Small intestine (tissue), 7 donors: ENCODE results near the gene PANX2. TPM values are rescaled to one million over a fixed set of nuclear protein-coding genes. Genes with fewer than 3 reads are reported as not detected.
A peak's percentile ranks its signal among the peaks of the same experiment; 100 is the strongest.
"Not testable (repeated sequence)": the region's sequence is repeated elsewhere in the genome, so short reads cannot be mapped to it uniquely, and the experiment has no call there.

Experiments used
- DNase-seq, 2 donors: peaks; one replicate each; pipeline versions ENCODE4 v3.0.0 to v3.0.0-alpha.2; 2013
- FAIRE-seq: peaks from 2 replicates; lab custom pipeline; 2012; peaks lifted over from hg19 to GRCh38; lab: Jason Lieb, UNC
- H3K27ac ChIP-seq, 3 donors: one replicate each; pipeline ENCODE4 v1.5.1; 2013; ENCODE audit warnings: low read length in 2 of 3, mild to moderate bottlenecking in 2 of 3, control low read depth in 1 of 3, inconsistent platforms in 1 of 3, low read depth in 1 of 3, moderate library complexity in 1 of 3
- H3K27me3 ChIP-seq, 3 donors: one replicate each; pipeline ENCODE4 v1.6.1; 2013; ENCODE audit warnings: low read length in 3 of 3, inconsistent platforms in 1 of 3; ENCODE audit not compliant: control insufficient read depth in 3 of 3, insufficient read depth in 3 of 3
- H3K36me3 ChIP-seq, 3 donors: one replicate each; pipeline ENCODE4 v1.6.1; 2013; ENCODE audit warnings: low read length in 3 of 3, inconsistent platforms in 1 of 3, low read depth in 1 of 3, mild to moderate bottlenecking in 1 of 3, moderate library complexity in 1 of 3; ENCODE audit not compliant: control insufficient read depth in 3 of 3, insufficient read depth in 2 of 3
- H3K4me1 ChIP-seq, 3 donors: one replicate each; pipeline ENCODE4 v1.6.1; 2013; ENCODE audit warnings: low read length in 2 of 3, inconsistent platforms in 1 of 3, low read depth in 1 of 3, mild to moderate bottlenecking in 1 of 3, moderate library complexity in 1 of 3; ENCODE audit not compliant: control insufficient read depth in 3 of 3, insufficient read depth in 2 of 3
- H3K4me3 ChIP-seq, 3 donors: one replicate each; pipeline ENCODE4 v1.5.1; 2013; ENCODE audit warnings: low read length in 3 of 3, control low read depth in 1 of 3, inconsistent platforms in 1 of 3, low read depth in 1 of 3, mild to moderate bottlenecking in 1 of 3, moderate library complexity in 1 of 3
- H3K9me3 ChIP-seq, 2 donors: one replicate each; pipeline ENCODE4 v1.6.1; 2013; ENCODE audit warnings: low read depth in 1 of 2, low read length in 1 of 2; ENCODE audit not compliant: control insufficient read depth in 2 of 2, insufficient read depth in 1 of 2
- WGBS, 3 donors: extraction: QIAGEN DNeasy Blood & Tissue Kit; methylation state at CpG; one replicate each; pipeline ENCODE4 v1.1.7; 2013; 5-methylcytosine and 5-hydroxymethylcytosine counted together
- polyA plus RNA-seq, 4 donors: library from polyadenylated mRNA; stranded (reverse) in 3 of 4; unstranded in 1 of 4; fragments of 200-250 nt in 3 of 4; fragments of 120-200 nt in 1 of 4; gene quantifications; one replicate each; pipeline versions ENCODE4 v1.2.1 to v1.2.3, GENCODE V29; 2013
- donor health status: healthy with polysubstance abuse.
- donor health status: control.
- donor health status: control.
- donor health status: Bipolar disorder and iron deficiency.
- donor health status: healthy.

The PANX2 gene
- polyA plus RNA-seq, 4 donors, result 0.12 to 0.36 TPM; not detected in 2

DNA sequence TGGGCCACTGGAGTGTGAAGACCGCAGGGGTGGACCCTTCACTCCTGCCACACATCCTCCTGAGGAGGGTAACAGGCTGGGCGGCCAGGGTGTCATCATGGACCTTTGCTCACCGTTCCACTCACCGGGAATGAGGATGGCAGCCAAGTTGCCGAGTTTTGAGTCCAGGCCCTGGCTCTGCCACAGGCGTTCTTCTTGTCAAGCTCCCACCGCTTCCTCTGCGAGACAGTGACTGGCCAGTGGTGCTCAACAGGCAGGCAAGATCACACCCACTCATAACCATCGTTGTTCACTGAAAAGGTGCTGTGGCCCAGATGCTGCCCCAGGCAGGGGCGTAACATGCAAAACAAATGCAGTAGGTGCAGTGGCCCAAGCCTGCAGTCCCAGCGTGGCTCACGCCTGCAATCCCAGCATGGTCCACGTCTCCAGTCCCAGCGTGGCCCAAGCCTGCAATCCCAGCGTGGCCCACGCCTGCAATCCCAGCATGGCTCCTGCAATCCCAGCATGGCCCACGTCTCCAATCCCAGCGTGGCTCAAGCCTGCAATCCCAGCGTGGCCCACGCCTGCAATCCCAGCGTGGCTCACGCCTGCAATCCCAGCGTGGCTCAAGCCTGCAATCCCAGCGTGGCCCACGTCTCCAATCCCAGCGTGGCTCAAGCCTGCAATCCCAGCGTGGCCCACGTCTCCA, 5.0 kb upstream of the PANX2 start:
- no peak for FAIRE-seq

DNA sequence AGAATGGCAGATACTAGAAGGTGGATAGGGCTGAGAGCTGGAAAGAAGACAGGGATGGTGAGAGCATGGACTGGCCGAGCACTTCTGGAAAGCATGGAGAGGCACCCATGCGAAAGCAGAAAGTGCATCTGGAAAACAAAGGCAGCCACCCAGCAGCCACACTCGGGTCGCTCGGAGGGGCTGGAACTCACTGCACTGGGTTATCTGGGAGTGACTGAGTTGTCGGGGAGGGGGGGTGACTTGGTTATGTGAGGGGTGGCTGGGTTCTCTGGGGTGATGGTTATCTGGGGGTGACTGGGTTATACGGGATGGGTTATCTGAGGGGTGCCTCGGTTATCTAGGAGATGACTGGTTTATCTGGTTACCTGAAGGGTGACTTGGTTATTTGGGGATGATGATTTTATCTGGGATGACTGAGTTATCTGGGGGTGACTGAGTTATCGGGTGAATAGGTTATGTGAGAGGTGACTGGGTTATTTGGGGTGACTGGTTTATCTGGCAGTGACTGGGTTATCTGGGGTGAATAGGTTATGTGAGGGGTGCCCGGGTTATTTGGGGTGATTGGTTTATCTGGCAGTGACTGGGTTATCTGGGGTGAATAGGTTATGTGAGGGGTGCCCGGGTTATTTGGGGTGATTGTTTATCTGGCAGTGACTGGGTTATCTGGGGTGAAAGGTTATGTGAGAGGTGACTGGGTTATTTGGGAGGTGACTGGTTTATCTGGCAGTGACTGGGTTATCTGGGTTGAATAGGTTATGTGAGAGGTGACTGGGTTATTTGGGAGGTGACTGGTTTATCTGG, 2.6 kb upstream of the PANX2 start:
- no peaks in the 10 kb centered on the region for H3K9me3 ChIP-seq
- WGBS, 3 donors, result 13 to 49% (median 41%) methylated on average over 11 of the region's 11 CpGs
- no peak overlapping the region for H3K4me3 ChIP-seq
- DNase-seq, result no peak
- FAIRE-seq, result no peak
- H3K27ac ChIP-seq, result no peak overlapping the region
- H3K27me3 ChIP-seq, result peaks cover 0 to 23% (median 5%) of the 10 kb centered on the region in 3 donors
- no peaks in the 10 kb centered on the region for H3K36me3 ChIP-seq
- H3K4me1 ChIP-seq, result peaks cover 0 to 9% (median 0%) of the 10 kb centered on the region in 3 donors

More for the DNA sequence above, 5.0 kb upstream of the PANX2 start:
- no peaks in the 10 kb centered on the region for H3K4me1 ChIP-seq
- no peaks in the 10 kb centered on the region for H3K36me3 ChIP-seq
- 94 to 96% (median 94%) methylated on average over 26 to 28 of the region's 28 CpGs for WGBS, 3 donors
- H3K27me3 ChIP-seq, result peaks cover 0 to 16% (median 0%) of the 10 kb centered on the region in 3 donors
- no peak overlapping the region for H3K4me3 ChIP-seq
- DNase-seq, result no peak
- H3K27ac ChIP-seq, result no peak overlapping the region
- no peaks in the 10 kb centered on the region for H3K9me3 ChIP-seq

DNA sequence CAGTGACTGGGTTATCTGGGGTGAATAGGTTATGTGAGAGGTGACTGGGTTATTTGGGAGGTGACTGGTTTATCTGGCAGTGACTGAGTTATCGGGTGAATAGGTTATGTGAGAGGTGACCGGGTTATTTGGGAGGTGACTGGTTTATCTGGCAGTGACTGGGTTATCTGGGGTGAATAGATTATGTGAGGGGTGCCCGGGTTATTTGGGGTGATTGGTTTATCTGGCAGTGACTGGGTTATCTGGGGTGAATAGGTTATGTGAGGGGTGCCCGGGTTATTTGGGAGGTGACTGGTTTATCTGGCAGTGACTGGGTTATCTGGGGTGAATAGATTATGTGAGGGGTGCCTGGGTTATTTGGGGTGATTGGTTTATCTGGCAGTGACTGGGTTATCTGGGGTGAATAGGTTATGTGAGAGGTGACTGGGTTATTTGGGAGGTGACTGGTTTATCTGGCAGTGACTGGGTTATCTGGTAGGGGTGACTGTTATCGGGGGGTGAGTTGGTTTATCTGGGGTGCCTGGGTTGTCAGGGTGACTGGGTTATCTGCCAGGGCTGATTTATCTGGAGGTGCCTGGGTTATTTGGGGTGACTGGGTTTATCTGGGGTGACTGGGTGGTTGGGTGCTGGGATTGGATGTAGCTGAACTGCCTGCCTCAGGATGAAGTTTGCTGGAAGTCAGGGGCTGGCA, 1.9 kb upstream of the PANX2 start:
- H3K27ac ChIP-seq, FAIRE-seq, H3K9me3 ChIP-seq, DNase-seq, H3K4me1 ChIP-seq, H3K4me3 ChIP-seq, H3K36me3 ChIP-seq: not testable (repeated sequence)
- H3K27me3 ChIP-seq, result peaks cover 0 to 23% (median 5%) of the 10 kb centered on the region in 3 donors
- WGBS, 3 donors, result 11 to 54% (median 40%) methylated on average over 5 of the region's 5 CpGs

DNA sequence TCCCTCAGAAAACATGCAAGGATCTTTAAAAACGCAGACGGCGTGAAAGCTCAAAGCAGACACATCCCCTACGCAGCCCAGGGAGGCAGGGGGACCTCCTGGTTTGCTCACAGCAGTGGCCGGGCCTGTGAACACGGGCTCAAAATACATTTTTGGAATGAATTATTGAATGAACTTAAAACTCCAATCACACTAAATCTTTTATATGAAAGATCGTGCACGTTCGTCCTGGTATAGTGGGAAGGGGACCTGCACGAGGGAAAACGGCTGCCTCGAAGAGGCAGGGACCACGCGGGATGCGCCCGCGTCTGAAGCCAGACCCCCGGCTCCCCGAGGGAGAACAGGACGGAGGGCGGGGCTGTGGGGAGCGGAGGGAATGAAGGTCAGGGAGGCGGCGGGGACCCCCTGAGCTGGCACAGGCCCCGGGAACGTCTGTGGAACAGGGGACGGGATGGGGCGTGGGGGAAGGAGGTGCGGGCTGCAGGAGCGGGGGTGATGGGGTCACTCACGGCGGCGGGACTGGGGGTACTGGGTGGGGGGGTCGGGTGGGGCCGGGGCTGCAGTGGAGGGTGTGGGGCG, 1.3 kb upstream of the PANX2 start:
- Histone ChIP-seq H3K27me3 (peaks cover 0 to 23% (median 5%) of the 10 kb centered on the region in 3 donors), H3K4me3 (peak overlapping the region in 1 of 3 donors; percentile 55), H3K4me1 (peaks cover 0 to 9% (median 0%) of the 10 kb centered on the region in 3 donors), H3K36me3 (no peaks in the 10 kb centered on the region), H3K9me3 (no peaks in the 10 kb centered on the region), H3K27ac (no peak overlapping the region)
- FAIRE-seq (no peak), DNase-seq (no peak)
- 10 to 16% (median 15%) methylated on average over 25 to 36 of the region's 36 CpGs for WGBS, 3 donors

DNA sequence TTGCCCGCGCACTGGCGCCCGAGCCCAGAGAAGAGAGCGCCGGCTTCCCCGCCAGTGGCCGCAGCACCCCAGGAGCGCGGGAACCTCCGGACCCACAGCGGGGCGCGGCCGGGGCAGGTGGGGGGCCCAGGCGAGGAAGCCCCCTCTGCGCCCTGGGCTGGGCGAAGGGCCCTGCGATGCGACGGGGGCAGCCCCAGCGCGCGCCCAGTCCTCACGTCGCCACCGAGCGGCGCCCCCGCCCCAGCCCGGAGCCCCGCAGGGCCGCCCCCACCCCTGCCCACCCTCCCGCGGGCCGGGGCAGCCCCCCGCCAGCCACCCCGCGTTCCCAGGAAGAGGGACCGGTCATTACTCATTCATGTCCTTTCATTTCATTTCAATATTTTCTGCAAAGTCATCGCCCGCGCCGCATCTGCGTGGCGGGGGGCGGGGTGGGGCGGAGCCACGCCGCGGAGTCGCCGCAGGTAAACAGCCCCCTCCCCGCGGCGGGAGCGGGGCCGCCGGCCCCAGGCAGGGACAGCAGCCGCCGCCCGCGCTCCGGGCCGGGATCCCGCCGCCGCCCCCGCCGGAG, 673 bp upstream of the PANX2 start:
- Histone ChIP-seq H3K27ac (no peak overlapping the region), H3K4me1 (peaks cover 0 to 9% (median 0%) of the 10 kb centered on the region in 3 donors), H3K4me3 (peak overlapping the region in 2 of 3 donors; percentile 8 to 55), H3K27me3 (peaks cover 0 to 23% (median 5%) of the 10 kb centered on the region in 3 donors), H3K36me3 (no peaks in the 10 kb centered on the region), H3K9me3 (no peaks in the 10 kb centered on the region)
- 0 to 1% (median 1%) methylated on average over 13 to 70 of the region's 70 CpGs for WGBS, 3 donors
- DNase-seq, result peak in 1 of 2 donors; percentile 45
- FAIRE-seq, result no peak

DNA sequence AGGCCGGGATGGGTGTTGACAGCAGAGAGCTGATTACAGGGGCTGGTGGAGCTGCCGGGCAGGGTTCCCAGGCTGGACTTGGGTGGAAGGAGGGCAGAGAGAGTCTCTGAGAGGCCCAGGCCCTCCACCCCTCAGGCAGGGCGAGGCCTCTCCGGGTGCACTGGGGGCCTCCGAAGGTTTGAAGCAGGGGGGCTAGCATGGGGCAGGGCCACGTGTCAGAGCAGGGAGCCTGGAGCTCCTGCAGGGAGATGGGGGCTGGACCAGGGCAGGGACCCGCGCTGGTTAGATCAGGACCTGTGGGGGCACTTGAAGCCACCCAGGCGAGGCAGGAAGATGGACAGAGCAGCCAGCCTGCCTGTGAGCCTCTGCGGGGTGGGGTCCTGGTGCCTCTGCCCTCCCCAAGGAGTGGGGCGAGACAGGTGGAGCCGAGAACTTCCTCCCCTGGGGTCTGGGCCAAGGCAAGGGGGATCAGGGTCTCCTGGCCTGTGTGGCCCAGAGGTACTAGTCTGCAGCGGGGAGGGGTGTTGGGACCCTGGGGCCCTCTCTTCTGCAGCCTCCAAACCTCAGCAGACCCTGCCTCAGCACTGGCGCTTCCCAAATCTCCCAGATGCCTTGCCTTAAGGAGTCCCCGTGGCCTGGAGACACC, 911 bp downstream of the PANX2 start:
- Histone ChIP-seq H3K36me3 (no peaks in the 10 kb centered on the region), H3K4me3 (no peak overlapping the region), H3K4me1 (peaks cover 0 to 9% (median 0%) of the 10 kb centered on the region in 3 donors), H3K9me3 (no peaks in the 10 kb centered on the region), H3K27ac (no peak overlapping the region), H3K27me3 (peaks cover 0 to 23% (median 5%) of the 10 kb centered on the region in 3 donors)
- WGBS, 3 donors, result 55 to 71% (median 68%) methylated on average over 11 to 15 of the region's 15 CpGs
- FAIRE-seq, result no peak
- peak in 1 of 2 donors; percentile 22 for DNase-seq

DNA sequence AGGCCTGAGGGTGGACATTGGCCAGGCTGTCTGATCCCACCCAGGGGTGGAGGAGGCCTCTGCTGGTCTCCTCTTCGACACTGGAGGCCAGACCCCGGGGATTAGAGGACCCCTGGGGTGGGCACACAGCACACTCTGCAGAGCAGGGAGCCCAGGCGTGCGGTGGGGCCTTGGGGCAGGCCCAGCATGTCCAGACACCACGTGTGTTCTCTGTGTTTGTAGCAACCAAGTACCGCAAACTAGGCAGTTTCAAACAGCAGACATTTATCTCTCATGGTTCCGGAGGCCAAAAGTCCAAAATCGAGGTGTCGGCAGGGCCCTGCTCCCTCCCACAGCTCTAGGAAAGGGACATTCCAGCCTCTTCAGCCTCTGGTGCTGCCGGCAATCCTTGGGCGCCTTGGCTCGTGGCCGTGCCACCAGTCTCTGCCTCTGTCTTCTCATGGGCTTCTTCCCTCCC, 1.5 kb downstream of the PANX2 start:
- Histone ChIP-seq H3K4me1 (peaks cover 0 to 9% (median 0%) of the 10 kb centered on the region in 3 donors), H3K9me3 (no peaks in the 10 kb centered on the region), H3K27ac (no peak overlapping the region), H3K27me3 (peaks cover 0 to 23% (median 5%) of the 10 kb centered on the region in 3 donors), H3K4me3 (no peak overlapping the region), H3K36me3 (no peaks in the 10 kb centered on the region)
- FAIRE-seq (no peak), DNase-seq (peak; percentile 52 to 57)
- WGBS, 3 donors, result 18 to 61% (median 36%) methylated on average over 13 of the region's 13 CpGs
